Heart left ventricle (tissue), 13 donors: Measurements from ENCODE around the gene DNAAF5.

Experiments used
- POLR2A ChIP-seq, 2 donors: fragments of 450-650 bp; IDR thresholded peaks; one replicate each; pipeline ENCODE4 v1.6.1; 2017; ENCODE audit warnings: antibody characterized with exemption in 2 of 2, mild to moderate bottlenecking in 2 of 2, moderate library complexity in 2 of 2
- TF ChIP-seq, protein P1 (sequence below), 12 donors: fragments of 200-600 bp; sonication (generic) in 4 of 12; IDR thresholded peaks; one replicate each; pipeline versions ENCODE4 v1.5.0 to v1.8.0; 2018 to 2022; ENCODE audit warnings: antibody characterized with exemption in 12 of 12, mild to moderate bottlenecking in 5 of 12
- donor health status: ischemic (EF 13 %, LVEDD 7.1; RV severe dilation, severe dysfunction).
- donor health status: DM: no; HTN: yes; CAD: no.
- donor health status: DM: no; HTN: no; CAD: no.
- donor health status: ischemic (EF 25% LVEDD 6.9; RV normal size, moderate dysfunction).
- donor health status: ischemic (EF 25% LVEDD 5.7; RV mildly dilated, moderate dysfunction).
- donor health status: ischemic (EF 35%, LVEDD 5.7; RV mildly dilated, moderate dysfunction).
- donor health status: nonischemic (EF 11% LVEDD 7.7; RV severe dilation, severe dysfunction).
- donor health status: DM: yes; HTN: yes; CAD: no.
- donor health status: PGD.
- donor health status: ischemic (EF 29% LVEDD 5.4; RV normal size, mild dysfunction).
- donor health status: nonischemic (EF 23%, LVEDD 6.1; RV moderate dilation, normal function).

DNA sequence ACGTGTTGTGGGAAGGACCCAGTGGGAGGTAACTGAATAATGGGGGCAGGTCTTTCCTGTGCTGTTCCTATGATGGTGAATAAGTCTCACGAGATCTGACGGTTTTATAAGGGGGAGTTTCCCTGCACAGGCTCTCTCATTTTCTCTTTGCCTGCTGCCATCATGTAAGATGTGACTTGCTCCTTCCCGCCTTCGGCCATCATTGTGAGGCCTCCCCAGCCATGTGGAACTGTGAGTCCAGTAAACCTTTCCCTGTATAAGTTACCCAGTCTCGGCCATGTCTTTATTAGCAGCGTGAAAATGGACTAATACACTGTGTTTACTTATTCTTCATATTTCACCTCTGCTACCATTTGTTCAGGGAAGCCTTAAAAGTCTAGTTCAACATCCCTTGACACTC lies 2.2 kb upstream of the DNAAF5 start:
- TF ChIP-seq, protein P1, sequence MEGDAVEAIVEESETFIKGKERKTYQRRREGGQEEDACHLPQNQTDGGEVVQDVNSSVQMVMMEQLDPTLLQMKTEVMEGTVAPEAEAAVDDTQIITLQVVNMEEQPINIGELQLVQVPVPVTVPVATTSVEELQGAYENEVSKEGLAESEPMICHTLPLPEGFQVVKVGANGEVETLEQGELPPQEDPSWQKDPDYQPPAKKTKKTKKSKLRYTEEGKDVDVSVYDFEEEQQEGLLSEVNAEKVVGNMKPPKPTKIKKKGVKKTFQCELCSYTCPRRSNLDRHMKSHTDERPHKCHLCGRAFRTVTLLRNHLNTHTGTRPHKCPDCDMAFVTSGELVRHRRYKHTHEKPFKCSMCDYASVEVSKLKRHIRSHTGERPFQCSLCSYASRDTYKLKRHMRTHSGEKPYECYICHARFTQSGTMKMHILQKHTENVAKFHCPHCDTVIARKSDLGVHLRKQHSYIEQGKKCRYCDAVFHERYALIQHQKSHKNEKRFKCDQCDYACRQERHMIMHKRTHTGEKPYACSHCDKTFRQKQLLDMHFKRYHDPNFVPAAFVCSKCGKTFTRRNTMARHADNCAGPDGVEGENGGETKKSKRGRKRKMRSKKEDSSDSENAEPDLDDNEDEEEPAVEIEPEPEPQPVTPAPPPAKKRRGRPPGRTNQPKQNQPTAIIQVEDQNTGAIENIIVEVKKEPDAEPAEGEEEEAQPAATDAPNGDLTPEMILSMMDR (IDR thresholded peaks at IDR 0.05), result no peak
- no peak for TF ChIP-seq POLR2A (IDR thresholded peaks at IDR 0.05)
